Gastrocnemius medialis (tissue), 4 donors: Measurements from ENCODE around the gene RHNO1. TPM values are rescaled to one million over a fixed set of nuclear protein-coding genes. Genes with fewer than 3 reads are reported as not detected.

Source experiments
- ATAC-seq, 2 donors: fragments of 150-250 bp; one replicate each; pipeline ENCODE4 v1.9.1; 2016
- DNase-seq, 2 donors: peaks; one replicate each; pipeline ENCODE4 v3.0.0-alpha.2; 2019
- H3K27ac ChIP-seq, 4 donors: fragments of 200-600 bp; sonication (generic); 1 replicate in 1 of 4; 2 replicates in 3 of 4; pipeline ENCODE4 v1.5.1; 2016 to 2018; ENCODE audit warnings: mild to moderate bottlenecking in 2 of 4, moderate library complexity in 1 of 4
- H3K27me3 ChIP-seq, 3 donors: fragments of 200-600 bp; sonication (generic) in 2 of 3; 1 replicate in 1 of 3; 2 replicates in 2 of 3; pipeline versions ENCODE4 v1.5.1 to v1.6.0; 2016 to 2019; ENCODE audit warnings: mild to moderate bottlenecking in 1 of 3, moderate library complexity in 1 of 3
- H3K36me3 ChIP-seq, 2 donors: fragments of 200-600 bp; sonication (generic) in 1 of 2; one replicate each; pipeline ENCODE4 v1.5.1; 2017 to 2018
- H3K4me1 ChIP-seq, 2 donors: fragments of 200-600 bp; sonication (generic) in 1 of 2; one replicate each; pipeline ENCODE4 v1.5.1; 2016 to 2017; ENCODE audit warnings: mild to moderate bottlenecking in 2 of 2
- H3K4me3 ChIP-seq, 4 donors: fragments of 200-600 bp; sonication (generic) in 3 of 4; 1 replicate in 1 of 4; 2 replicates in 3 of 4; pipeline ENCODE4 v1.5.1; 2016 to 2019; ENCODE audit warnings: mild to moderate bottlenecking in 2 of 4
- H3K9me3 ChIP-seq, 3 donors: fragments of 200-600 bp; sonication (generic) in 2 of 3; 1 replicate in 1 of 3; 2 replicates in 2 of 3; pipeline ENCODE4 v1.5.1; 2016 to 2019
- CTCF ChIP-seq, 5 experiments: fragments of 450-650 bp in 3 of 5; fragments of 200-600 bp in 2 of 5; sonication (generic) in 2 of 5; IDR thresholded peaks in 4 of 5; conservative IDR thresholded peaks in 1 of 5; 1 replicate in 4 of 5; 2 replicates in 1 of 5; pipeline ENCODE4 v1.5.1; 2016 to 2019; ENCODE audit warnings: antibody characterized with exemption in 5 of 5, mild to moderate bottlenecking in 3 of 5, moderate library complexity in 3 of 5
- POLR2A ChIP-seq, 2 donors: fragments of 450-650 bp; IDR thresholded peaks; one replicate each; pipeline ENCODE4 v1.6.1; 2017; ENCODE audit warnings: antibody characterized with exemption in 2 of 2, mild to moderate bottlenecking in 2 of 2, moderate library complexity in 2 of 2
- in situ Hi-C, 4 donors: fragments of 200-750 bp; cut with MboI; loops; one replicate each; pipeline versions ENCODE4 v1.15.0 to v1.8.0; 2017; ENCODE audit warnings: low sequenced_read_pairs in 4 of 4
- intact Hi-C: fragments of 100-400 bp; cut with DNase I; formaldehyde crosslinking; loops from one replicate; pipeline ENCODE4 v1.15.1; 2023; ENCODE audit warnings: low total_unique reads
- total RNA-seq, 4 donors: library from RNA; depleted of rRNA; stranded (reverse); fragments of >200 nt; gene quantifications; one replicate each; pipeline versions ENCODE4 v1.1.0 to v1.2.3, GENCODE V29; 2016

RHNO1 gene
- total RNA-seq, 4 donors from 2014 or later, result 4.9 to 11.8 (median 6.7) TPM

- in situ Hi-C loops (loop anchor here (10.0 to 25.0 kb wide), 3 partner anchors 58 to 150 kb away; no protein-coding TSS in a partner anchor), intact Hi-C loops (no loop called here)
- no peak for TF ChIP-seq POLR2A (IDR thresholded peaks at IDR 0.05)
- Histone ChIP-seq H3K4me3 (no peak overlapping the region), H3K4me1 (peaks cover 4 to 5% of the 10 kb centered on the region in 2 donors), H3K36me3 (no peaks in the 10 kb centered on the region), H3K9me3 (no peaks in the 10 kb centered on the region), H3K27me3 (no peaks in the 10 kb centered on the region), H3K27ac (no peak overlapping the region)
- no peak for DNase-seq
- no peak for ATAC-seq
These were observed 9.9 kb downstream of the RHNO1 start for GRCh38 chr12:2886768-2887450.

- Histone ChIP-seq H3K4me1 (peaks cover 15 to 19% of the 10 kb centered on the region in 2 donors), H3K9me3 (no peaks in the 10 kb centered on the region), H3K36me3 (no peaks in the 10 kb centered on the region), H3K27ac (peak overlapping the region; percentile 90 to 96 (median 92)), H3K27me3 (no peaks in the 10 kb centered on the region), H3K4me3 (peak overlapping the region; percentile 89 to 96 (median 93))
- ATAC-seq, result no peak
- intact Hi-C loops, result loop anchor here (1.0 to 10.0 kb wide), 4 partner anchors 13 to 365 kb away; partner anchors contain the start of genes FOXM1, RHNO1 and TEAD4
- no peak for TF ChIP-seq POLR2A (IDR thresholded peaks at IDR 0.05)
- no peak for TF ChIP-seq CTCF (IDR thresholded peaks at IDR 0.05 in 4 of 5, conservative IDR thresholded peaks at IDR 0.05 in 1 of 5)
- DNase-seq, result no peak
- in situ Hi-C loops, result loop anchor here in 1 of 4 donors (25.0 kb wide), 1 partner anchor 147 kb away; no protein-coding TSS in a partner anchor
These were observed 13.0 kb downstream of the RHNO1 start for GRCh38 chr12:2890001-2890387.

GRCh38 chr12:2890388-2891239, 13.6 kb downstream of the RHNO1 start, which contains the start of gene TULP3:
Gene TULP3 (plus strand): TSS chr12:2890891. CDS start chr12:2890948, 57 bp downstream.
- H3K9me3 ChIP-seq, result no peaks in the 10 kb centered on the region

GRCh38 chr12:2891240-2892053, 14.4 kb downstream of the RHNO1 start:
- intact Hi-C loops (loop anchor here (1.0 to 10.0 kb wide), 4 partner anchors 31 to 363 kb away; partner anchors contain the start of gene TEAD4), in situ Hi-C loops (loop anchor here in 1 of 4 donors (25.0 kb wide), 1 partner anchor 146 kb away; no protein-coding TSS in a partner anchor)
- Histone ChIP-seq H3K27me3 (no peaks in the 10 kb centered on the region), H3K4me3 (peak overlapping the region; percentile 89 to 96 (median 93)), H3K36me3 (no peaks in the 10 kb centered on the region), H3K9me3 (no peaks in the 10 kb centered on the region), H3K4me1 (peaks cover 21 to 28% of the 10 kb centered on the region in 2 donors), H3K27ac (peak overlapping the region; percentile 90 to 96 (median 92))
- ATAC-seq (peak; percentile 53 to 61), DNase-seq (peak; percentile 16 to 38)
- TF ChIP-seq CTCF (IDR thresholded peaks at IDR 0.05 in 4 of 5, conservative IDR thresholded peaks at IDR 0.05 in 1 of 5) (no peak), POLR2A (IDR thresholded peaks at IDR 0.05) (no peak)

More at GRCh38 chr12:2890388-2891239, 13.6 kb downstream of the RHNO1 start, which contains the start of gene TULP3:
- in situ Hi-C loops (loop anchor here in 1 of 4 donors (25.0 kb wide), 1 partner anchor 147 kb away; no protein-coding TSS in a partner anchor), intact Hi-C loops (loop anchor here (1.0 to 10.0 kb wide), 4 partner anchors 13 to 364 kb away; partner anchors contain the start of genes FOXM1, RHNO1 and TEAD4)
- Histone ChIP-seq H3K4me3 (peak within 1 kb of the TSS; percentile 89 to 96 (median 93)), H3K4me1 (peaks cover 15 to 20% of the 10 kb centered on the region in 2 donors), H3K27ac (peak within 1 kb of the TSS; percentile 90 to 96 (median 92)), H3K36me3 (no peaks in the 10 kb centered on the region), H3K27me3 (no peaks in the 10 kb centered on the region)
- ATAC-seq, result peak; percentile 98
- TF ChIP-seq POLR2A (IDR thresholded peaks at IDR 0.05) (peak; percentile 91 to 96), CTCF (IDR thresholded peaks at IDR 0.05 in 4 of 5, conservative IDR thresholded peaks at IDR 0.05 in 1 of 5) (peak in 1 of 5 experiments; percentile 24)
- DNase-seq, result peak; percentile 99
